Endothelial cell of umbilical vein (primary cell): ENCODE results near the gene PON2. TPM values are rescaled to one million over a fixed set of nuclear protein-coding genes. Genes with fewer than 3 reads are reported as not detected.

ENCODE experiments used
- BruUV-seq: library from RNA; stranded (reverse); fragments of 400-500 nt; replicated peaks from 2 replicates; lab custom pipeline; 2021; lab: Mats Ljungman, UMichigan
- CTCF ChIA-PET: fragments of 300-600, 350-600 bp; sonication (Branson Sonifier 250); formaldehyde crosslinking; loops from one replicate; lab custom pipeline; 2021; ENCODE audit warnings: antibody characterized with exemption, inconsistent platforms; lab: Charles Lee
- POLR2A ChIA-PET: fragments of 300-600, 350-600 bp; sonication (Branson Sonifier 250); formaldehyde crosslinking; loops from one replicate; lab custom pipeline; 2021; ENCODE audit warnings: antibody characterized with exemption, inconsistent platforms; lab: Charles Lee
- DNase-seq: peaks from one replicate; pipeline ENCODE4 v3.0.0-alpha.2; 2011; ENCODE audit warnings: low read depth, low spot score
- FAIRE-seq: peaks from 2 replicates; lab custom pipeline; 2011; peaks lifted over from hg19 to GRCh38; lab: Jason Lieb, UNC
- H2AFZ ChIP-seq: 2 replicates; pipeline ENCODE4 v1.6.0; 2012; ENCODE audit warnings: low read depth, low read length, control low read depth, inconsistent platforms
- H3K27ac ChIP-seq: 2 replicates; pipeline ENCODE4 v1.5.1; 2011; ENCODE audit warnings: low read depth, mild to moderate bottlenecking, control low read depth, low read length, moderate library complexity; ENCODE audit not compliant: insufficient read depth
- H3K27me3 ChIP-seq, 2 experiments: 2 replicates each; pipeline versions ENCODE4 v1.6.0 to v1.6.1; 2011; ENCODE audit warnings: low read length in 2 of 2, mixed read lengths in 1 of 2; ENCODE audit not compliant: control insufficient read depth in 2 of 2, insufficient read depth in 2 of 2
- H3K36me3 ChIP-seq, 2 experiments: 2 replicates in 1 of 2; 3 replicates in 1 of 2; pipeline ENCODE4 v1.5.1; 2011; ENCODE audit warnings: low read length in 2 of 2, mild to moderate bottlenecking in 1 of 2, moderate library complexity in 1 of 2; ENCODE audit not compliant: control insufficient read depth in 2 of 2, insufficient read depth in 2 of 2; ENCODE audit errors: extremely low read depth in 1 of 2
- H3K4me1 ChIP-seq: 3 replicates; pipeline ENCODE4 v1.5.1; 2011; ENCODE audit warnings: mild to moderate bottlenecking, low read length; ENCODE audit not compliant: control insufficient read depth, insufficient read depth; ENCODE audit errors: extremely low read depth
- H3K4me2 ChIP-seq: 2 replicates; pipeline ENCODE4 v1.6.1; 2011; ENCODE audit warnings: low read length, control low read depth, mixed read lengths; ENCODE audit not compliant: insufficient read depth
- H3K4me3 ChIP-seq, 3 experiments: fragments of 200-600 bp in 1 of 3; sonication (generic), shearing (Covaris generic) in 1 of 3; replicated peaks in 1 of 3; 2 replicates each; pipeline ENCODE4 v1.5.1; 2011 to 2016; ENCODE audit warnings: control low read depth in 3 of 3, low read length in 3 of 3, mild to moderate bottlenecking in 2 of 3, inconsistent platforms in 1 of 3, low read depth in 1 of 3, moderate library complexity in 1 of 3; ENCODE audit not compliant: insufficient read depth in 1 of 3
- H3K79me2 ChIP-seq: 2 replicates; pipeline ENCODE4 v1.6.0; 2012; ENCODE audit warnings: low read length, inconsistent platforms; ENCODE audit not compliant: control insufficient read depth, insufficient read depth
- H3K9ac ChIP-seq: replicated peaks from 2 replicates; pipeline ENCODE3; 2011; ENCODE audit warnings: low read length, control low read depth; ENCODE audit not compliant: insufficient read depth; ENCODE audit errors: extremely low read depth
- H3K9me1 ChIP-seq: replicated peaks from 3 replicates; pipeline ENCODE4 v1.6.0; 2011; ENCODE audit warnings: mild to moderate bottlenecking, low read length; ENCODE audit not compliant: control insufficient read depth, insufficient read depth; ENCODE audit errors: extremely low read depth
- H3K9me3 ChIP-seq: replicated peaks from 2 replicates; pipeline ENCODE4 v1.5.1; 2012; ENCODE audit warnings: low read length, inconsistent platforms; ENCODE audit not compliant: control insufficient read depth, insufficient read depth
- H4K20me1 ChIP-seq: replicated peaks from 2 replicates; pipeline ENCODE3; 2011; ENCODE audit warnings: mild to moderate bottlenecking, low read length; ENCODE audit not compliant: control insufficient read depth, insufficient read depth; ENCODE audit errors: extremely low read depth
- CTCF ChIP-seq, 2 donors: IDR thresholded peaks; 1 replicate in 1 of 2; 2 replicates in 1 of 2; pipeline ENCODE4 v1.5.1; 2011; ENCODE audit warnings: low read length in 2 of 2, mild to moderate bottlenecking in 2 of 2, moderate library complexity in 2 of 2, control low read depth in 1 of 2, inconsistent platforms in 1 of 2, low read depth in 1 of 2; ENCODE audit not compliant: insufficient read depth in 1 of 2; ENCODE audit errors: extremely low read depth in 1 of 2
- EZH2 ChIP-seq: IDR thresholded peaks from 2 replicates; pipeline ENCODE4 v1.6.1; 2012; ENCODE audit warnings: borderline replicate concordance, low read depth, mild to moderate bottlenecking, moderate library complexity, low read length, inconsistent platforms; ENCODE audit not compliant: severe bottlenecking
- FOS ChIP-seq: IDR thresholded peaks from 2 replicates; pipeline ENCODE4 v1.6.1; 2011; ENCODE audit warnings: mild to moderate bottlenecking, low read length, moderate library complexity, borderline replicate concordance; ENCODE audit not compliant: insufficient read depth
- GATA2 ChIP-seq: IDR thresholded peaks from 2 replicates; pipeline ENCODE4 v1.7.0; 2011; ENCODE audit warnings: low read depth, mild to moderate bottlenecking, moderate library complexity, mixed read lengths, low read length; ENCODE audit not compliant: insufficient read length, insufficient read depth
- JUN ChIP-seq: IDR thresholded peaks from 2 replicates; pipeline ENCODE4 v1.6.1; 2011; ENCODE audit warnings: borderline replicate concordance, low read depth; ENCODE audit not compliant: insufficient read length, insufficient read depth
- MAX ChIP-seq: IDR thresholded peaks from 2 replicates; pipeline ENCODE4 v1.6.1; 2011; ENCODE audit not compliant: insufficient read depth, insufficient read length
- MYC ChIP-seq: IDR thresholded peaks from one replicate; pipeline ENCODE4 v1.6.1; 2011; ENCODE audit warnings: mild to moderate bottlenecking, low read depth, low read length
- POLR2A ChIP-seq: IDR thresholded peaks from 2 replicates; pipeline ENCODE4 v1.6.1; 2012; ENCODE audit warnings: low read depth, mild to moderate bottlenecking, control low read depth, low read length
- POLR2AphosphoS5 ChIP-seq: IDR thresholded peaks from 2 replicates; pipeline ENCODE4 v1.6.1; 2012; ENCODE audit warnings: low read depth, mild to moderate bottlenecking, control low read depth, low read length, moderate library complexity; ENCODE audit not compliant: insufficient read depth
- dilution Hi-C: fragments of 300-500 bp; cut with MboI; formaldehyde crosslinking; loops from one replicate; pipeline ENCODE4 v1.15.0; 2019; ENCODE audit warnings: low sequenced_read_pairs; ENCODE audit not compliant: extremely low pct_ligation_motif_present
- intact Hi-C: fragments of 100-400 bp; cut with micrococcal nuclease; formaldehyde crosslinking; loops from one replicate; pipeline ENCODE4 v1.10.0; 2022
- polyA plus RNA-seq, 4 experiments: library from polyadenylated mRNA; depleted of rRNA in 3 of 4; stranded (reverse) in 3 of 4; unstranded in 1 of 4; fragments of >200 nt; gene quantifications; 2 replicates each; pipeline versions ENCODE4 v1.2.1 to v1.2.3, GENCODE V29; 2011 to 2012; ENCODE audit warnings: missing spikeins in 1 of 4
- total RNA-seq: library from RNA; stranded (reverse); gene quantifications from 2 replicates; pipeline ENCODE4 v1.2.3, GENCODE V29; 2021

PON2 gene
- total and polyA plus RNA-seq, 2 donors (not counting 3 experiments of a cell fraction or from before 2014, with no cell fraction given) = 110 to 125 TPM

GRCh38 chr7:95373323-95373722, 61.5 kb downstream of the PON2 start:
- Histone ChIP-seq H3K4me1 (no peaks in the 10 kb centered on the region), H3K9me1 (no peaks in the 10 kb centered on the region), H3K27me3 (no peaks in the 10 kb centered on the region), H3K79me2 (no peaks in the 10 kb centered on the region), H3K4me3 (no peak overlapping the region), H3K9ac (no peak overlapping the region), H3K27ac (no peak overlapping the region), H3K36me3 (no peaks in the 10 kb centered on the region), H4K20me1 (no peaks in the 10 kb centered on the region), H3K4me2 (no peak overlapping the region), H2AFZ (no peak overlapping the region), H3K9me3 (no peaks in the 10 kb centered on the region)
- BruUV-seq = no TSS peak
- ChIA-PET CTCF (no interaction called here), POLR2A (no interaction called here)
- FAIRE-seq (no peak), DNase-seq (no peak)
- intact Hi-C loops (no loop called here), dilution Hi-C loops (no loop called here)
- TF ChIP-seq FOS = no peak

- Histone ChIP-seq H3K27me3 (no peaks in the 10 kb centered on the region), H3K4me2 (no peak overlapping the region), H3K4me1 (no peaks in the 10 kb centered on the region), H2AFZ (no peak overlapping the region), H3K27ac (no peak overlapping the region), H3K36me3 (no peaks in the 10 kb centered on the region), H3K9ac (no peak overlapping the region), H3K9me3 (no peaks in the 10 kb centered on the region), H3K4me3 (no peak overlapping the region), H3K79me2 (no peaks in the 10 kb centered on the region), H3K9me1 (no peaks in the 10 kb centered on the region), H4K20me1 (no peaks in the 10 kb centered on the region)
- ChIA-PET CTCF (interaction anchor here (1.1 kb wide), 1 partner anchor 109 kb away, joined by 3 read pairs; no protein-coding TSS in a partner anchor), POLR2A (no interaction called here)
- no TSS peak for BruUV-seq
- dilution Hi-C loops = no loop called here
- TF ChIP-seq EZH2 (no peak), GATA2 (no peak), CTCF (IDR thresholded peaks at IDR 0.05; ENCODE audit: extremely low read depth in 1 of 2, insufficient read depth in 1 of 2, low read depth in 1 of 2, low read length in 2 of 2) (no peak), POLR2AphosphoS5 (no peak), MAX (no peak), FOS (no peak), JUN (no peak), POLR2A (no peak), MYC (no peak)
- FAIRE-seq = no peak
- intact Hi-C loops = no loop called here
- no peak for DNase-seq
Measured at GRCh38 chr7:95368235-95368634, 66.6 kb downstream of the PON2 start.
